Keratinocyte (primary cell): ENCODE measurements around the gene C5orf52.

ENCODE experiments used
- CTCF ChIP-seq, 3 experiments: IDR thresholded peaks in 1 of 3; conservative IDR thresholded peaks in 1 of 3; optimal IDR thresholded peaks in 1 of 3; 2 replicates in 2 of 3; 3 replicates in 1 of 3; pipeline versions ENCODE3 to v1.5.1; 2011; ENCODE audit warnings: low read length in 3 of 3, mild to moderate bottlenecking in 3 of 3, moderate library complexity in 2 of 3, control low read depth in 1 of 3, inconsistent platforms in 1 of 3; ENCODE audit not compliant: insufficient read depth in 2 of 3; ENCODE audit errors: extremely low read depth in 1 of 3
- EZH2 ChIP-seq: IDR thresholded peaks from one replicate; pipeline ENCODE4 v1.6.1; 2012; ENCODE audit warnings: inconsistent platforms, mild to moderate bottlenecking, low read length, moderate library complexity

GRCh38 chr5:157672976-157673375, 1.6 kb downstream of the C5orf52 start:
- TF ChIP-seq CTCF (optimal IDR thresholded peaks at IDR 0.05 in 1 of 3, IDR thresholded peaks at IDR 0.05 in 1 of 3, conservative IDR thresholded peaks at IDR 0.05 in 1 of 3; ENCODE audit: extremely low read depth in 1 of 3, insufficient read depth in 2 of 3, low read length in 3 of 3) (no peak), EZH2 (no peak)
